Measurements from ENCODE around the gene FLVCR2. TPM values are rescaled to one million over a fixed set of nuclear protein-coding genes. Genes with fewer than 3 reads are reported as not detected.

Gene FLVCR2
- 1 to 10 TPM; 2.5 to 7.5 (median 4.6) TPM for total RNA-seq

GRCh38 chr14:75578102-75578785 lies at the start of gene FLVCR2:
Gene FLVCR2 (plus strand): TSS chr14:75578620. CDS start chr14:75578973, 353 bp downstream.
- Histone ChIP-seq H3K4me1 (peaks cover 17 to 42% (median 28%) of the 10 kb centered on the region in 4 donors), H3K27ac (replicated peaks in 1 of 4) (peak within 1 kb of the TSS; percentile 82 to 91 (median 84)), H3K9me3 (no peaks in the 10 kb centered on the region), H3K27me3 (no peaks in the 10 kb centered on the region), H3K4me3 (peak within 1 kb of the TSS; percentile 63 to 69 (median 64)), H3K36me3 (no peaks in the 10 kb centered on the region)
- DNase-seq (ENCODE audit: extremely low spot score), result peak; percentile 96
- intact Hi-C loops (cut with DNase I), result loop anchor here (1.0 kb wide), 1 partner anchor 74 kb away; no protein-coding TSS in a partner anchor
- WGBS, result 2% methylated on average over 13 of the region's 49 CpGs
- TF ChIP-seq POLR2A (IDR thresholded peaks at IDR 0.05; ENCODE audit: low read depth) (no peak), POLR2AphosphoS5 (IDR thresholded peaks at IDR 0.05) (peak; percentile 46 to 67)
- TF ChIP-seq, protein P1, sequence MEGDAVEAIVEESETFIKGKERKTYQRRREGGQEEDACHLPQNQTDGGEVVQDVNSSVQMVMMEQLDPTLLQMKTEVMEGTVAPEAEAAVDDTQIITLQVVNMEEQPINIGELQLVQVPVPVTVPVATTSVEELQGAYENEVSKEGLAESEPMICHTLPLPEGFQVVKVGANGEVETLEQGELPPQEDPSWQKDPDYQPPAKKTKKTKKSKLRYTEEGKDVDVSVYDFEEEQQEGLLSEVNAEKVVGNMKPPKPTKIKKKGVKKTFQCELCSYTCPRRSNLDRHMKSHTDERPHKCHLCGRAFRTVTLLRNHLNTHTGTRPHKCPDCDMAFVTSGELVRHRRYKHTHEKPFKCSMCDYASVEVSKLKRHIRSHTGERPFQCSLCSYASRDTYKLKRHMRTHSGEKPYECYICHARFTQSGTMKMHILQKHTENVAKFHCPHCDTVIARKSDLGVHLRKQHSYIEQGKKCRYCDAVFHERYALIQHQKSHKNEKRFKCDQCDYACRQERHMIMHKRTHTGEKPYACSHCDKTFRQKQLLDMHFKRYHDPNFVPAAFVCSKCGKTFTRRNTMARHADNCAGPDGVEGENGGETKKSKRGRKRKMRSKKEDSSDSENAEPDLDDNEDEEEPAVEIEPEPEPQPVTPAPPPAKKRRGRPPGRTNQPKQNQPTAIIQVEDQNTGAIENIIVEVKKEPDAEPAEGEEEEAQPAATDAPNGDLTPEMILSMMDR (IDR thresholded peaks at IDR 0.05), result no peak

DNA sequence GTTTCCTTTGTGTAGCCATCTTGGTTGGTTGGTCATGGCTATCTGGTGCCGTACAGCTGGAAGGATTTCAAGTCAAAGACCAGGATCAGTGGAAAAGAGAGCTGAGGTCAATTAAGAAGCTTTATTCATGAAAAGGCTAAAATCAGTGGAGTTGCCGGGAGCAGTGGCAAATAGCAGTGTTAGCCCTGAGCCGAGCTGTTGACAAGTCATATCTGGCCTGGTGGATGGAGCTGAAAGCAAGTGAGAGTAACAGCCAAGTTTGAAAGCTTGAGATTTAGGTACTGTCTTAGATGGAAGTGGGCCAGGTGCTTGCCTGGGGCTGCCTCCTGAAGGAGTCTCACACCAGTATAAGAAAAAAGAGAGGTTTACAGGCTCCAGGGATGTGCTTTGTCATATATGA lies 47.2 kb upstream of the FLVCR2 start:
- WGBS, result 50% methylated on average over 3 of the region's 3 CpGs
- H3K36me3 ChIP-seq, result no peaks in the 10 kb centered on the region
- intact Hi-C loops (cut with DNase I), result no loop called here

GRCh38 chr14:75531660-75532317 lies 46.6 kb upstream of the FLVCR2 start:
- intact Hi-C loops (cut with DNase I), result no loop called here
- Histone ChIP-seq H3K4me1 (no peaks in the 10 kb centered on the region), H3K9me3 (no peaks in the 10 kb centered on the region), H3K27ac (replicated peaks in 1 of 4) (no peak overlapping the region), H3K4me3 (no peak overlapping the region), H3K36me3 (no peaks in the 10 kb centered on the region), H3K27me3 (no peaks in the 10 kb centered on the region)
- 65% methylated on average over 5 of the region's 5 CpGs for WGBS
- peak; percentile 29 for DNase-seq (ENCODE audit: extremely low spot score)
- TF ChIP-seq POLR2AphosphoS5 (IDR thresholded peaks at IDR 0.05), result no peak
- TF ChIP-seq, protein P1 (IDR thresholded peaks at IDR 0.05), result no peak
- no peak for TF ChIP-seq EP300 (IDR thresholded peaks at IDR 0.05)
- TF ChIP-seq POLR2A (IDR thresholded peaks at IDR 0.05; ENCODE audit: low read depth), result no peak

More for the DNA sequence above, 47.2 kb upstream of the FLVCR2 start:
- Histone ChIP-seq H3K4me3 (no peak overlapping the region), H3K27ac (replicated peaks in 1 of 4) (no peak overlapping the region), H3K9me3 (no peaks in the 10 kb centered on the region), H3K27me3 (no peaks in the 10 kb centered on the region), H3K4me1 (no peaks in the 10 kb centered on the region)
- no peak for TF ChIP-seq POLR2AphosphoS5 (IDR thresholded peaks at IDR 0.05)
- no peak for TF ChIP-seq EP300 (IDR thresholded peaks at IDR 0.05)
- no peak for TF ChIP-seq POLR2A (IDR thresholded peaks at IDR 0.05; ENCODE audit: low read depth)
- DNase-seq (ENCODE audit: extremely low spot score), result peak; percentile 74

- H3K9me3 ChIP-seq, result no peaks in the 10 kb centered on the region
- no peak overlapping the region for H3K4me3 ChIP-seq
- intact Hi-C loops (cut with DNase I), result no loop called here
- H3K36me3 ChIP-seq, result no peaks in the 10 kb centered on the region
- no peak overlapping the region for H3K27ac ChIP-seq (replicated peaks in 1 of 4)
- TF ChIP-seq EP300 (IDR thresholded peaks at IDR 0.05) (no peak), POLR2AphosphoS5 (IDR thresholded peaks at IDR 0.05) (no peak), POLR2A (IDR thresholded peaks at IDR 0.05; ENCODE audit: low read depth) (no peak)
- TF ChIP-seq, protein P1 (IDR thresholded peaks at IDR 0.05), result no peak
- no peaks in the 10 kb centered on the region for H3K27me3 ChIP-seq
- DNase-seq (ENCODE audit: extremely low spot score), result no peak
- 83% methylated on average over 5 of the region's 5 CpGs for WGBS
- H3K4me1 ChIP-seq, result no peaks in the 10 kb centered on the region
Measured at GRCh38 chr14:75533791-75534555, 44.4 kb upstream of the FLVCR2 start.
